Activated CD8-positive, alpha-beta T cell treated with anti-CD3 and anti-CD28 coated beads for 36 hours (primary cell): ENCODE measurements around the gene LMBRD1. TPM values are rescaled to one million over a fixed set of nuclear protein-coding genes. Genes with fewer than 3 reads are reported as not detected.

Source experiments
- ATAC-seq: fragments of 200-7000 bp; cut with Tn5 transposase; one replicate; pipeline ENCODE4 v1.10.0; 2021; ENCODE audit warnings: mild to moderate bottlenecking, moderate library complexity
- CTCF ChIA-PET: fragments of 350-600 bp; sonication (Branson Sonifier 250); formaldehyde crosslinking; loops from one replicate; lab custom pipeline; 2021; ENCODE audit warnings: antibody characterized with exemption; lab: Charles Lee
- POLR2A ChIA-PET: fragments of 350-600 bp; sonication (Branson Sonifier 250); formaldehyde crosslinking; loops from one replicate; lab custom pipeline; 2021; ENCODE audit warnings: antibody characterized with exemption; lab: Charles Lee
- DNase-seq: peaks from one replicate; pipeline ENCODE4 v3.0.0-alpha.2; 2020
- H3K27ac Mint-ChIP-seq: one replicate; pipeline ENCODE4 v1.8.0; 2021; ENCODE audit warnings: mild to moderate bottlenecking, mixed read lengths
- H3K27me3 Mint-ChIP-seq: one replicate; pipeline ENCODE4 v1.8.0; 2021; ENCODE audit warnings: mixed read lengths
- H3K36me3 Mint-ChIP-seq: one replicate; pipeline ENCODE4 v1.8.0; 2021; ENCODE audit warnings: low read depth, mixed read lengths
- H3K4me1 Mint-ChIP-seq: one replicate; pipeline ENCODE4 v1.8.0; 2021; ENCODE audit warnings: low read depth, mixed read lengths
- H3K4me3 Mint-ChIP-seq: one replicate; pipeline ENCODE4 v1.8.0; 2021; ENCODE audit warnings: mild to moderate bottlenecking, moderate library complexity, mixed read lengths
- H3K9me3 Mint-ChIP-seq: one replicate; pipeline ENCODE4 v1.8.0; 2021; ENCODE audit warnings: mixed read lengths
- CTCF ChIP-seq: fragments of 200-600 bp; IDR thresholded peaks from one replicate; pipeline ENCODE4 v1.8.0; 2022; ENCODE audit warnings: antibody characterized with exemption, mild to moderate bottlenecking
- intact Hi-C: fragments of 100-400 bp; cut with micrococcal nuclease; formaldehyde crosslinking; loops from one replicate; pipeline ENCODE4 v1.10.0; 2022
- total RNA-seq, 2 experiments: library from RNA; stranded (reverse); gene quantifications; one replicate each; pipeline ENCODE4 v1.2.3, GENCODE V29; 2021

The LMBRD1 gene
- total RNA-seq, 2 experiments from 2014 or later: 14.6 to 15.9 TPM

- Mint-ChIP-seq H3K36me3 (no peaks in the 10 kb centered on the region), H3K27me3 (peaks cover 12% of the 10 kb centered on the region), H3K4me3 (no peak overlapping the region), H3K9me3 (no peaks in the 10 kb centered on the region), H3K4me1 (no peaks in the 10 kb centered on the region), H3K27ac (no peak overlapping the region)
- no peak for DNase-seq
- no peak for ATAC-seq
- no peak for TF ChIP-seq CTCF
- CTCF ChIA-PET: no interaction called here
- POLR2A ChIA-PET: no interaction called here
- intact Hi-C loops: no loop called here
Observed at GRCh38 chr6:69643688-69644087, 153.1 kb downstream of the LMBRD1 start.

GRCh38 chr6:69632932-69633331 is 163.9 kb downstream of the LMBRD1 start:
- DNase-seq: no peak
- H3K4me1 Mint-ChIP-seq: peaks cover 6% of the 10 kb centered on the region
- intact Hi-C loops: no loop called here
- peaks cover 8% of the 10 kb centered on the region for H3K27me3 Mint-ChIP-seq
- H3K27ac Mint-ChIP-seq: no peak overlapping the region
- H3K36me3 Mint-ChIP-seq: no peaks in the 10 kb centered on the region
- no peak for ATAC-seq
- no peaks in the 10 kb centered on the region for H3K9me3 Mint-ChIP-seq
- TF ChIP-seq CTCF: no peak
- ChIA-PET CTCF (no interaction called here), POLR2A (no interaction called here)
- H3K4me3 Mint-ChIP-seq: no peak overlapping the region

GRCh38 chr6:69631552-69632346 is 165.1 kb downstream of the LMBRD1 start:
- H3K4me1 Mint-ChIP-seq: peaks cover 6% of the 10 kb centered on the region
- H3K27ac Mint-ChIP-seq: no peak overlapping the region
- intact Hi-C loops: no loop called here
- no peak overlapping the region for H3K4me3 Mint-ChIP-seq
- DNase-seq (no peak), ATAC-seq (no peak)
- H3K27me3 Mint-ChIP-seq: peaks cover 9% of the 10 kb centered on the region
- CTCF ChIA-PET: no interaction called here
- TF ChIP-seq CTCF: no peak
- H3K9me3 Mint-ChIP-seq: no peaks in the 10 kb centered on the region
- POLR2A ChIA-PET: interaction anchor here (0.7 kb wide), 1 partner anchor 430 kb away, joined by 3 read pairs; no protein-coding TSS in a partner anchor
- H3K36me3 Mint-ChIP-seq: no peaks in the 10 kb centered on the region

- ChIA-PET CTCF (no interaction called here), POLR2A (no interaction called here)
- H3K9me3 Mint-ChIP-seq: no peaks in the 10 kb centered on the region
- H3K4me3 Mint-ChIP-seq: no peak overlapping the region
- peaks cover 6% of the 10 kb centered on the region for H3K4me1 Mint-ChIP-seq
- intact Hi-C loops: no loop called here
- no peak for ATAC-seq
- TF ChIP-seq CTCF: no peak
- H3K27ac Mint-ChIP-seq: no peak overlapping the region
- DNase-seq: no peak
- H3K36me3 Mint-ChIP-seq: no peaks in the 10 kb centered on the region
- peaks cover 11% of the 10 kb centered on the region for H3K27me3 Mint-ChIP-seq
Observed at GRCh38 chr6:69630767-69631166, 166.0 kb downstream of the LMBRD1 start.

GRCh38 chr6:69627625-69628024 is 169.2 kb downstream of the LMBRD1 start:
- no peak for DNase-seq
- H3K36me3 Mint-ChIP-seq: no peaks in the 10 kb centered on the region
- ChIA-PET CTCF (no interaction called here), POLR2A (no interaction called here)
- peaks cover 11% of the 10 kb centered on the region for H3K27me3 Mint-ChIP-seq
- H3K9me3 Mint-ChIP-seq: no peaks in the 10 kb centered on the region
- H3K27ac Mint-ChIP-seq: no peak overlapping the region
- H3K4me3 Mint-ChIP-seq: no peak overlapping the region
- peaks cover 6% of the 10 kb centered on the region for H3K4me1 Mint-ChIP-seq
- intact Hi-C loops: no loop called here
- TF ChIP-seq CTCF: no peak
- no peak for ATAC-seq
